HG03442 (cell line): ENCODE results near the gene RHBG.

ENCODE experiments used
- ATAC-seq: cut with Tn5 transposase; IDR thresholded peaks from one replicate; pipeline ENCODE4 v1.9.1; 2021; ENCODE audit warnings: mild to moderate bottlenecking, moderate library complexity; ENCODE audit not compliant: unreplicated experiment

The RHBG gene

DNA sequence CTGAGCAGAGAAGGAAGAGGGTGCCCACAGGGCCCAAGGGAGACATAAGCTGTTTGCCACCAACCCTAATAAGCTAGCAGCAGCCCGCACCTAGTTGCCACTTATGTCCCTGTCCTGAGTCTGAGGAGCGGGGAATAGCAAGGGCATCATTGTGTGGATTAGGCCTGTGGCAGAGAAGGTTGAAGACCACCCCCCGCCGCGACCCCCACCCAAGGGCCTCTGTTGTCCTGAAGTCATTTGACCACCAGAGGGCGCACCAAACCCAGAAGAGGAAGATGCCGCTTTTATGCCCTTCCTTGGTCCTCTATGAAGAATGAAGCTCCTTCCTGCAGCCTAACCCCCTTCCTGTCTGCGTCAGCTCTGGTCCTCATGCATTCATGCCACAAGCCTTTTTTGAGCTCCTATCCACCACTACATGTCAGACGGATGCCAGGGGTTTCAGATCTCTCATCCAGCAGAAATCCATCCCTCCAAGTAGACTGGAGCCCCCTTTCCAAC lies 16.6 kb downstream of the RHBG start:
- no peak for ATAC-seq

- no peak for ATAC-seq
Observed at GRCh38 chr1:156386134-156386901, 17.3 kb downstream of the RHBG start.

DNA sequence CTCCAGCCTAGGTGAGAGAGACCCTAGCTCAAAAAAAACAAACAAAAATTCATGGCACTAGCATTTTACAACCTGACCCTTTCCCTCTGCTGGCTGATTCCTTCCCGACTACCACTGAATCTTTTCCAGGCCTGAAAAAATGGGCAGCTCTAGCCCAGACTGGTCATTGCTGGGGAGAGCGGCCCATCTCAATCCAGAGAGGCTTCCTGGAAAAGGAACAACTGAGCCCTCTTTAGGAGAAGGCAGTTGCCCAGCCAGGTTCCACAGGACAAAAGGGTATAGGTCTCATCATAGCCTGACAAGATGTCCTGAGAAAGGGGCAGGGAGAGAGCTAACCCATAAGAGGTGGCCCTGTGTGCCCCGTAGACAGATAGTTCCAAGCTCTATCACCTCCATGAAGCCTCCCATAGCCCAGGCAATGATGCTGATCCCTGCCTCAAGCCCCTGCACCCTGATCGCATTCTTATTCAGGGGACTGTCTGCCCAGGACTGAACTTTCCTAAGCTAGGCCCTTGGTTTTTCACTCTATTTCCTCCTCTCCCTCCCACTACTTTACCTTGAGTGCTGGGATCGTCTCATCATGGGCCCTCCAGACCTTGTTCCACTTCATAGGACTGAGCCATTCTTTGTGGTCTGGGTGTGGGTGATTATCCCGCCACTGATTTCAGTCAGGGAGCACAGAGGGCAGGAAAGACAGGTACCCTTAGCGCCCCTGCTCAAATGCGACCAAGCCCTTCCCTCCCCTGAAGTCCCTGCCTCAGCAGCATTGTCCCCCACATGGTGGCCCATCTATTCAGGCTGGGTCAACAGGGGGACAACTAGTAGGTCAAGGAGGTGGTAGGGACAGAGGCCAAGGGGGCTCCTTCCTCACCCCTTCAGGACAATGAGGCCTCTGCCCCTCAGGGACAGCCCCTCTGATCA lies 18.2 kb downstream of the RHBG start:
- no peak for ATAC-seq

- no peak for ATAC-seq
Observed at GRCh38 chr1:156387870-156388173, 18.8 kb downstream of the RHBG start.

GRCh38 chr1:156388174-156389137 lies 19.4 kb downstream of the RHBG start:
- ATAC-seq = no peak

DNA sequence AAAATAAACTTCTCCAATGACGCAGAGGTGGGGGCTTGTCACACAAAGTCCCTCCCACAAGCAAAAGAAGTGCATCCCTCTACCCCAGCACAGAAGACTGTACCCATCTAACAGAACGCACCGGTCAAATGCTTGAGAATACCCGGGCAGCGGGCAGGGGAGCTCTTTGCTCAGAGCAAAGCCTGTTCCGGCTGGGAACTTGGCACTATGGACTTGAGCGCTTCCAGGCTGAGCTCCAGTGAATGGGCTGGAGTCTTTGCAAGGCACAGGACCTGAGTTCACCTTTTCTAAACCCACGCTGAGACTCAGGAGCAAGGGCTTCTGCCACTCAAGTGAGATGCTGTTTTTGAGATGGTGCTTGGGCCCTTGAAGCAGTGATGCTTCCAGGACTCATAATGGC lies 20.3 kb downstream of the RHBG start:
- no peak for ATAC-seq

GRCh38 chr1:156390469-156391365 lies 21.7 kb downstream of the RHBG start:
- ATAC-seq = no peak

DNA sequence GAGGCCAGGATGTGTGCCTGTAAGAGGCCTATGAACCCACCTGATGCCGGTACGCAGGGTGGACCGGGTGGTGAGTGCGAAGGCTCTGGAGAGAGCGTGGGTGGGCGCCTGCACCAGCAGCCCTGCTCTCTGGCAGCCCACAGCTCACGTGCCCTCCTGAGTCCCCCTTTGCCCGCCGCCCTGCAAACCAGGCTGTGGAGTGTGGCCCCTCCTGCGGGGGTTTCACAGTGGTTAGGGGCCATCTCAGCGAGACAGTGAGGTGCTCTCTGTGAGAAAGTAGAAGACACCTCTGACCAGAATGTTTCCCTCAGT lies 22.3 kb downstream of the RHBG start:
- ATAC-seq = no peak

- no peak for ATAC-seq
Observed at GRCh38 chr1:156391701-156392100, 22.7 kb downstream of the RHBG start.

- no peak for ATAC-seq
Observed at GRCh38 chr1:156392452-156392853, 23.4 kb downstream of the RHBG start.

DNA sequence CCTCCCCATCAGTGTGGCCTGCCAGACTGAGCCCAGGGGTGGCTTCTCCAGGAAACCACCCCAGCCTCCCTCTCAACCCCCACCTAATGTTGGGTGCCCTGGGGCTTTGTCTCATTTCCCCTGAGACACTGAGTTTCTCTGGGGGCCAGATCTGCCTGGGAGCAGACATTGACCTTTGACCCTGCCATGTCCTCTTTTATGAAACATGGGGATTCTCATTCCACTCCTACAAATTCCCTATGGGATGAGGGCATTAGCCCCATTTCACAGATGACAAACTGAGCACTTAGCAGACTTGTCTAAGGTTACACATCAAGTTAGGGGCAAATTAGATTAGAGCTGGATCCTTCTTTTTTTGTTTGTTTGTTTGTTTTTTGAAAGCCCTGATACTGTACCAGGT lies 24.1 kb downstream of the RHBG start:
- ATAC-seq = no peak

GRCh38 chr1:156394082-156394481 lies 25.1 kb downstream of the RHBG start:
- no peak for ATAC-seq

GRCh38 chr1:156394835-156395461 lies 25.9 kb downstream of the RHBG start:
- no peak for ATAC-seq

DNA sequence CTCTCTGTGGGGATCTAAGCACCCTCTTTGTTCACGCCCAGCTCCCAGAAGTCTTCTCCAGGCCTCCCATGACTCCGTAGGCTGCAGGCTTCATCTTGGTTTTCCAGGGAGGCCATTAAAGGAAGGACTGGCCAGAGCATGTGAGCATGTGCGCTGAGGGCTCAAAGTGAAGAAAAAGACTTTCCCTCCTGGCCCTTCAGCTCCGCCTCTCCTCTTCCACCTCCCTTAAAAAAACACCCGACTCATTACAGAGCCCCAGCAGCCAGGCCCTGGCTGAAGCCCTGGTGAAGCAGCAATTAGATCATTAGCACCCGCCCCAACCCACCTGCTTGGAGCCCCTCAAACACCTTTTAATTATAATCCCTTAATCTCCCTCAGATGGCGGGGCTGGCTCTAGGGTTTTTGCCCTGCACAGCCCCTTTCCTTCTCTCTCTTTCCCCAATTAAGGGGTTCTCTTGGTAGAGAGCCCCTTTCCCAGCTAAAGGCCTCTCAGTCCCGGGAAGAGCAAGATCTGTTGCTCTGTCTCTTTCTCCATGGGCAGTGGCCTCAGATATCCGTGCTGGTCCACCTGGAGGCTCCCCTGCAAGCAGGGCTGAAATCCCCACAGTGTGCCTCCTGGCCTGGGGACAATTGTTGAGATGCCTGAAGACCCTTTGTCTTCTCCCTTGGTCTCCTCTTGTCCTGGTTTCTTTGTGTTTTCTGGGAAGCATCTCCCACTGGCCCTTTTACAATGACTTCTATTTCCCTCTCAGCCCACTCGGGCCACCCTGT lies 30.5 kb downstream of the RHBG start:
- ATAC-seq = no peak

DNA sequence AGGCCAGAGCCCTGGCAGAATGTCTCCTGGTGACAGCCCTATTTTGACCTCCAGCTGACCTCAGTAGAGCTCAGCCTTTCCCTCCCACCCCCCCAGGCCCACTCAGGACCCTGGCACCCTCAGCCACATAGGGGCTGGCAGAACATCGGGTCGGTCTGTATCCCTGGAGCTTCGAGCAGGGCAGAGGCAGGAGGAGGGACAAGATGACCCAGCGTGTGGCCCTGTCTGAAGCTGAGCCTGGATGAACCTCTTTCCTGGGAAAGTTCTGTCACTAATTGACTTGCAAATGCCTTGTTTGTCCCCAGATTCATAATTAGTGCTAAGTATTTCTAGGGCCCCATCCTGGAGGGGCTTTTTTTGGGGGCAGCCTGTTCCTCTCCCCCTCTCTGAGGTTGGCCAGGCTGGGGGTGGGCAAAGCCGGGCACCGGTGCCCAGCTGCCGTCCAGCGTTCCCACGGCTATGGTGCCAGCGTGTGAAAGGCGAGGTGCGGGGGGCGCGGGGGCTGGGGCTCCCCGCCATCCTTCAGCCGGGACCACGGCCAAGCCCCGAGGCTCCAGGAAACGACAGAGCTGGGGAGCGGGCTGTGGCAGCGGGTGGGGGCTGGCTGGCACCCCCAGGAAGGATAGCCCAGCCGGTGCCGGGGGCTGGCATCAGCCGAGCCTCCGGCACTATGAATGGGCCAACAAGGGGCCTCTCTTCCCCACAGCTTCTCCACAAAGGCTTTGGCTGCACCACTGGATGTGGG lies 31.4 kb downstream of the RHBG start:
- no peak for ATAC-seq

- ATAC-seq = no peak
Observed at GRCh38 chr1:156401041-156401574, 32.1 kb downstream of the RHBG start.

DNA sequence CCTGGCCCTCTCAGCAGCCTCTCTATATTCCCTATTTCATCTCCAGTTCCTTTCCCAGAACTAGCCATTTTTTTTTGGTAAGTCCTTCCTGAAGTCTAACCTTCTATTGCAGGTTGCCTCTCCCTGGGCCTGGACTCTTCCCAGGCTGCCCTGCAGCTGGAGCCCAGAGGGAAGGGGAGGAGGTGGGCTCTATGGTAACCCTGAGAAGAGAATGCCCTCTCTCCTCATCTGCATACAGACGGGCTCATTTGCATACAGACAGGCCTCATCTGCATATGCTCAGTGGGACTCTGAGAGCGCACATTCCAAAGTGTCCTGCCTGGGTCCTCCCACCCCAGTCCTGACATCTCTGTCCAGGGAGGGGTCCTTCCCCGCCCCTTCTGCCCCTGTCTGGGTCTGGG lies 32.7 kb downstream of the RHBG start:
- no peak for ATAC-seq
